ENCODE measurements around the gene AHI1.
"Not testable (repeated sequence)": the region's sequence is repeated elsewhere in the genome, so short reads cannot be mapped to it uniquely, and the experiment has no call there.

Gene AHI1

DNA sequence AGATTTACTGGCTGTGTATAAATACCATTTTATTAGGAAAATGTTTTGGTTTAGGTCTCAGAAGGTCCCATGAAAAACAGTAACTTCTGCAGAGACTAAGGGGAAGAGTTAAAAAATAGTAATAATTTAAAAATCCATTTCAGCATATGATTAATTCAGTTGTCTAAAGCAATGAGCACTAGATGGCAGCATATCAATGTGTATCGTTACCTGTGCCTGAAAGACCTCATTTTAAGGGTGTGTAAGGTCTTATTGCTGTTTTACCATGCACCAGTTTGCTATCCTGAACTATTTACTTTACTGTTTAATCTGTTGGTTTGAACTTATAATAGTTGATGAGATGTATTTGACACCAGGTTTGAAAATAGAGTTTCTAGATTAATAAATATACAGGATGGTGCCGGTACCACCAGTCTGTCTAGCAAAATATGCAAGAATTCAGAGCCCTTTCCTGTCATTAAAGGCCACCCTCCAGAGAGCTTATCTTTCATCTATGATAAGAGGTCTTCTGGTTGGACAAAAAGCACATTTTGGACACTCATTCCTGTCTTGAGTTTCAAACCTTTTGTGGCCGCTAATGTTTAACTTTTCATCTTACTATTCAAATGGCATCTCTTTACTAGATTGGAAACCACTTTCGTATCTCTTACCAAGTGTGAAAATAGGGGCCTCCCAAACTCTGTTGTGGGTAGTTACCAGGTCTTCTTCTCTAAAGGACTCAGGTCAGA is 8.9 kb upstream of the AHI1 start:
- no peak for DNase-seq

DNA sequence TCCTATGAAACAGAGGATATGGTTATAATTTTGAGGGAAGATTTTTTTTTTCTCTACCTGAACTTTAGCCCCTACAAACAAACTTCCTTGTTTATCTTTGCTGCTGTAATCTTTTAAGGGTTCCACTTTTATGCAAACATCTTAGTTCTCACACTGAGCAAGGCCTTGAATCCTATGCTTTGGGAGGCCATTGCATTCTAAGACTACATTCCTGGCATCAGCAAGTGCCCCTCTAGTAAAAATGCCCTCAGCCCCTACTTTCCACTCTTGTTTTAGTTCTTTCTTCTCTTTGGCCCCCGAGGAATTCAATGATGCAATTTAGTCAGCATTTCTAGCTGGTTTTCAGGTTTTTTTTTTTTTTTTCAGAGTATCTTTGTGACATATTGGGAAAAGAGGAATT is 8.1 kb upstream of the AHI1 start:
- DNase-seq, result no peak

GRCh38 chr6:135505222-135505621 is 7.7 kb upstream of the AHI1 start:
- DNase-seq, result no peak

DNA sequence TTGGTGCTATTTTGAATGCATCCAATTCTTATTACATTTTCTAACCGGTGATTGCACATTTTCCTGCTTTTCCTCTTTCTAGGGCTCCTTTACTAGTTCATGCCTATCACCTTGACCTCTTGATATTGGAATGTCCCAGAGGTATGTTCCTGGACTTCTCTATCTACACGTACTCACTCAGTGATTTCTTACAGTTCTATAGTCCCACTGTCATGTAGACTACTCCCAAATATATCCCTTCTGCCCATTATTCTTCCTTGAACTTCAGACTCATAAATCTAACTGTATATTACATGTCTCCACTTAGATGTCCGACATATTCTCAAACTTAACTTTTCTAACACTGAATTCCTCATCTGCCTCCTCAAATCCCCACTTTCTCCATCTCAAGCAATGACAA is 7.2 kb upstream of the AHI1 start:
- no peak for DNase-seq

GRCh38 chr6:135503703-135504475 is 6.3 kb upstream of the AHI1 start:
- no peak for DNase-seq

GRCh38 chr6:135499441-135500340 is 2.2 kb upstream of the AHI1 start:
- no peak for DNase-seq

GRCh38 chr6:135498185-135498841 is 773 bp upstream of the AHI1 start:
- peak in 54 of 56 donors; percentile 1 to 70 (median 35) for DNase-seq

- DNase-seq, result no peak
Observed at GRCh38 chr6:135496800-135497411, 634 bp downstream of the AHI1 start.

DNA sequence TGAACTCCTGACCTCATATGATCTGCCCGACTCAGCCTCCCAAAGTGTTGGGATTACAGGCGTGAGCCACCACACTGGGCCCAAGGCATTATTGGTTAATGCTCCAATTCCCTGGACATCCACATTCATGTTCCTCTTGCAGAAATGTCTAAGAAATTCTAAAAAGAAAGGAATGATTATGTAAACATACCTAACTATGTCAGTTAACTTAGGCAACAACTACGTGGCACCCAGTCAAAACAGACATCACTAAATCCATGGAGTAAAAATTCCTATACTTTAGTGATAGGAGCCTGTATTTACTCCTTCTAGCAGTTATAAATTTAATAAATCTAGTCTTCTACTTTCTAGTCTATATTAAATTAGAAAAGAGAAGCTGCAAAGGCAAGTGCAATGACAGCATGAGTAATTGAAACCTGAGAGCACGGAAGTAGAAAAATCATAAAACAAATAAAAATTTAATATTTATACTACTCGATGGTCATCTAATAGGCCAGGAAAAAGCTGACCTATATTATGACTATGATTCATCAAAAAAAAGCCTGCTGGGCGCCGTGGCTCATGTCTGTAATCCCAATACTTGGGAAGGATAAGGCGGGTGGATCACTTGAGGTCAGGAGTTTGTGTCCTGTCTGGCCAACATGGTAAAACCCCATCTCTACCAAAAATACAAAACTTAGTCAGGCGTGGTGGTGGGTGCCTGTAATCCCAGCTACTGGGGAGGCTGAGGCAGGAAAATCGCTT is 4.2 kb downstream of the AHI1 start:
- DNase-seq, result no peak

GRCh38 chr6:135490381-135490780 is 7.2 kb downstream of the AHI1 start:
- DNase-seq, result no peak

DNA sequence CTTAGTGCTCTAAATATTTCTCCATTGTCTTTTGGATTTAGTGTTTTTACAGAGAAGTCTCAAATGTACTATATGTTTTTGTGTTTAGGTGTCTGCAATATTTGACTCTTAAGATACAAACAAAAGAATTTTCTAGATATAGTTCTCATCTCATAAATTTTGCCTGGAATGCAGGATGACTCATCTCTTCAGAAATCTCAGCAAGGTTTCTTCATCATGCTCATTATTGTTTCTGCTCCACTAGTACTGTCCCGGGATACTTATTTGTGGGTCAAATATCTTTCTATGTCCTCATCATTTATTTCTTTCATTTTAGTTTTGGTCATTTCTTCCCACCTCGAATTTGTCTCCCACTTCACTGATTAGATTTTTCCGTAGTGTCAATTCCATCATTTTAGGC is 9.5 kb downstream of the AHI1 start:
- no peak for DNase-seq

- not testable (repeated sequence) for DNase-seq
Observed at GRCh38 chr6:135483903-135484302, 13.6 kb downstream of the AHI1 start.

- no peak for DNase-seq
Observed at GRCh38 chr6:135481783-135482369, 15.7 kb downstream of the AHI1 start.

- no peak for DNase-seq
Observed at GRCh38 chr6:135479601-135480000, 17.9 kb downstream of the AHI1 start.

DNA sequence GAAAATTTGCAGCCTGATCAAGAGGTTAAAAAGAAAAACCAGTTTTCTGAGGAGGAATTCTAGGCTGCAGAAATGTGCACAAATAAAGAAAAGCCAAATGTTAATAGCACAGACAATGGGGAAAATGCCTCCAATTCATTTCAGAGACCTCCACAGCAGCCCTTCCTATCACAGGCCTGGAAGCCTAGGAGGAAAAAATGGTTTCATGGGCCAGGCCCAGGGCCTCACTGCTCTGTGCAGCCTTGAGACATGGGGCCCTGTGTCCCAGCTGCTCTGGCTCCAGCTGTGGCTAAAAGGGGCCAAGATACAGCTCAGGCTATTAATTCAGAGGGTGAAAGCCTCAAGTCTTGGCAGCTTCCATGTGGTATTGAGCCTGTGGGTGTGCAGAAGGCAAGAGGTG is 18.9 kb downstream of the AHI1 start:
- DNase-seq, result no peak

DNA sequence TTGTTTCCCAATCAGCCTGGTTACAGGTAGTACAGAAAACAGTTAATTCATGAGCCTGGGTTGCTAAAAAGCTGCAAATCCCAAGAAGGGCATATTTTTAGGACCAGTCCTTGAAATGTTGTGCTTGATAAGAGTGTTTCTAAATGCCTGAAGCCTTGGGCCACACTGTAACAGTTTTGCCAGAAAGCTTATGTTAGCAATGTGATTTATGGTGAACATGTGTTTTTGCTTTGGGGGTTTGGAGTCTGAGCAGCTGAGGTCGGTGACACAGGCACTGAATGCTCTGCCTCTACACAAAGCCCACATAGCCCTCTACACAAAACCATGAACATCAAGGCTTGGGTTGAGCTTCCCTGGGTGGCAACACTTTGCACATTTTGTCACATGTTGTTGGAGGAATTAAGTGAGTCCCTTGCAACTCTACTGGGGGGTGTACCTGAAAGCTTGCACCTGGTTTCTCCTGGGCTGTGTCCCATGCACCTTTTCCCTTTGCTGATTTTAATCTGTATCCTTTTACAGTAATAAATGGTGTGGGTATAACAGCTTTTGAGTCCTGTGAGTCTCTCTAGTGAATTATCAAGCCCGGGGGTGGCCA is 22.2 kb downstream of the AHI1 start:
- DNase-seq, result no peak

DNA sequence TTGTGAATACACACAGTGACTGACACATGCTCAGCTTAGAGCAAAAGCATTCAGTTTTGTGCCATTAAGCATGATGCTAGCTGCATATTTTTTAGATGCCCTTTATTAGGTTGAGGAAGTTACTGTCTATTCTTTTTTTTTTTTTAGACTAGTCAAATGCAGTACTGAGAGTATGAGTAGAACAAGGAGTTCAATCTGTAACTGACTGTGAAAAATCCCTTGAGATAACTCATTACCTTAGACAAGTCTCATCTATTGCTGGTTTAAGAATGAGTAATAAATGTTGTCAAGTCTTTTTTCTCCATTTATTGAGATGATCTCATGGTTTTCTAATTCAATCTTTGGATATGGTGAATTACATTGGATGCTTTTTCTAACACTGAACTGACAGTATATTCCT is 23.2 kb downstream of the AHI1 start:
- DNase-seq, result no peak

DNA sequence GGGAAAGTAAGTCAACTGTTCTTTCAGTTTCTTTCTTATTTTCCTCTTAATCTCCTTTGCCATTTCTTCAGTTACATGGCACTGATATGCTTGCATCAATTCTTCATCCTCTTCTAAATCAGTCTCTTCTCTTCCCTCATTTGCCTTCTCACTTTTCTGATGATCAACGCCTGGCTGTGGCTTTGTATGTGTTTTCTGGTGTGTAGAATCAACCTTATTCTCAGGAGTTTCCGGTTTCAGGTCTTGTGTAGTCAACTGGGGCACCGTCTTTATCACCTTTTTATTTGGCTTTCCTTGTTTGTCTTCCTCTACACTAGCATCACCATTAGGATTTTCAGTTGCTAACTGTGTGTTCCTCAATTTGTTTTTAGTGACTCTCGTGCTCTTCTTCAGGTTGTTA is 31.6 kb downstream of the AHI1 start:
- no peak for DNase-seq

- no peak for DNase-seq
Observed at GRCh38 chr6:135465307-135465706, 32.2 kb downstream of the AHI1 start.
